HepG2 (cell line): ENCODE results near the gene ANTXR1. TPM values are rescaled to one million over a fixed set of nuclear protein-coding genes. Genes with fewer than 3 reads are reported as not detected.

Source experiments
- ATF1 ChIP-seq: IDR thresholded peaks from 2 replicates; pipeline ENCODE4 v1.6.1; 2016; ENCODE audit warnings: mild to moderate bottlenecking, control low read depth
- CBX1 ChIP-seq: IDR thresholded peaks from one replicate; pipeline ENCODE4 v1.6.1; 2016; ENCODE audit warnings: antibody characterized with exemption, low read depth
- CBX2 ChIP-seq, 2 experiments: fragments of 200-600 bp in 1 of 2; sonication (generic); formaldehyde crosslinking in 1 of 2; IDR thresholded peaks; 2 replicates each; pipeline versions ENCODE4 v1.7.0 to v1.8.1; 2018 to 2022; ENCODE audit warnings: low read depth in 2 of 2, low read length in 1 of 2, mild to moderate bottlenecking in 1 of 2, missing genetic modification reagents in 1 of 2
- CREM ChIP-seq, 2 experiments: sonication (generic) in 1 of 2; formaldehyde crosslinking in 1 of 2; IDR thresholded peaks; 2 replicates each; pipeline versions ENCODE4 v1.4.0 to v1.6.1; 2016 to 2020; ENCODE audit warnings: antibody characterized with exemption in 1 of 2, mild to moderate bottlenecking in 1 of 2, missing genetic modification reagents in 1 of 2
- DNMT1 ChIP-seq: sonication (generic); formaldehyde crosslinking; IDR thresholded peaks from 2 replicates; pipeline ENCODE4 v1.5.1; 2020; ENCODE audit warnings: mild to moderate bottlenecking, missing genetic modification reagents
- FLYWCH1 ChIP-seq: sonication (generic); formaldehyde crosslinking; IDR thresholded peaks from 2 replicates; pipeline ENCODE4 v1.8.1; 2023; ENCODE audit warnings: mild to moderate bottlenecking, missing genetic modification reagents
- HDAC2 ChIP-seq: sonication (generic); formaldehyde crosslinking; IDR thresholded peaks from 2 replicates; pipeline ENCODE4 v1.4.0; 2020; ENCODE audit warnings: missing genetic modification reagents
- ISL2 ChIP-seq: sonication (generic); formaldehyde crosslinking; IDR thresholded peaks from 2 replicates; pipeline ENCODE4 v1.5.0; 2020; ENCODE audit warnings: missing genetic modification reagents
- ISX ChIP-seq: sonication (generic); formaldehyde crosslinking; conservative IDR thresholded peaks from 2 replicates; pipeline ENCODE4 v1.5.0; 2020; ENCODE audit warnings: missing genetic modification reagents
- MAFF ChIP-seq: IDR thresholded peaks from 2 replicates; pipeline ENCODE4 v1.6.1; 2011; ENCODE audit warnings: low read depth, low read length, improper control_type of control experiment
- MYNN ChIP-seq: sonication (generic); formaldehyde crosslinking; IDR thresholded peaks from 2 replicates; pipeline ENCODE4 v1.4.0; 2020; ENCODE audit warnings: mild to moderate bottlenecking, low read depth, missing genetic modification reagents
- NKX3-1 ChIP-seq: sonication (generic); formaldehyde crosslinking; IDR thresholded peaks from 2 replicates; pipeline ENCODE4 v1.5.0; 2020; ENCODE audit warnings: missing genetic modification reagents
- RFX5 ChIP-seq: IDR thresholded peaks from 2 replicates; pipeline ENCODE4 v1.6.1; 2011; ENCODE audit warnings: low read depth, low read length, improper control_type of control experiment
- SSRP1 ChIP-seq: IDR thresholded peaks from 2 replicates; pipeline ENCODE4 v1.6.1; 2016; ENCODE audit warnings: control low read depth
- TBX3 ChIP-seq: fragments of 450-650 bp; IDR thresholded peaks from 2 replicates; pipeline ENCODE4 v1.6.1; 2017; ENCODE audit warnings: antibody characterized with exemption, mild to moderate bottlenecking, inconsistent platforms, borderline replicate concordance
- ZNF17 ChIP-seq: sonication (generic); formaldehyde crosslinking; IDR thresholded peaks from 2 replicates; pipeline ENCODE4 v1.5.0; 2020; ENCODE audit warnings: mild to moderate bottlenecking, missing genetic modification reagents
- ZNF20 ChIP-seq: sonication (generic); formaldehyde crosslinking; IDR thresholded peaks from 2 replicates; pipeline ENCODE4 v1.4.0; 2020; ENCODE audit warnings: mild to moderate bottlenecking, moderate library complexity, missing genetic modification reagents
- ZNF235 ChIP-seq: sonication (generic); formaldehyde crosslinking; IDR thresholded peaks from 2 replicates; pipeline ENCODE4 v1.8.1; 2023; ENCODE audit warnings: mild to moderate bottlenecking, missing genetic modification reagents, borderline replicate concordance
- ZNF282 ChIP-seq: fragments of 450-650 bp; IDR thresholded peaks from 2 replicates; pipeline ENCODE4 v1.6.1; 2018; ENCODE audit not compliant: partially characterized antibody
- ZNF891 ChIP-seq: sonication (generic); formaldehyde crosslinking; IDR thresholded peaks from 2 replicates; pipeline ENCODE4 v1.5.0; 2020; ENCODE audit warnings: mild to moderate bottlenecking, missing genetic modification reagents
- polyA plus RNA-seq, 8 experiments: library from polyadenylated mRNA; depleted of rRNA in 3 of 8; stranded (reverse) in 7 of 8; unstranded in 1 of 8; fragments of >200 nt; fragmentation: Illumina TruSeq in 4 of 8; extraction: Trizol in 4 of 8; gene quantifications; 2 replicates each; pipeline versions ENCODE4 v1.2.1 to v1.2.3, GENCODE V29; 2011 to 2016; ENCODE audit warnings: low read depth in 4 of 8, missing spikeins in 1 of 8, mixed read lengths in 1 of 8; ENCODE audit not compliant: insufficient read depth in 1 of 8
- total RNA-seq, 5 experiments: library from RNA; depleted of rRNA; stranded (reverse); fragments of >200 nt; fragmentation: Illumina TruSeq; extraction: Trizol; gene quantifications; 2 replicates each; pipeline ENCODE4 v1.2.3, GENCODE V29; 2016; ENCODE audit warnings: low read depth in 1 of 5
- TF ChIP-seq, protein P1 (sequence below): sonication (generic); formaldehyde crosslinking; IDR thresholded peaks from 2 replicates; pipeline ENCODE4 v1.4.0; 2020; ENCODE audit warnings: mild to moderate bottlenecking, missing genetic modification reagents
- TF ChIP-seq, protein P2 (sequence below): sonication (generic); formaldehyde crosslinking; IDR thresholded peaks from 2 replicates; pipeline ENCODE4 v1.9.0; 2021; ENCODE audit warnings: missing genetic modification reagents, borderline replicate concordance
- TF ChIP-seq, protein P3 (sequence below): sonication (generic); formaldehyde crosslinking; IDR thresholded peaks from 2 replicates; pipeline ENCODE4; 2020; ENCODE audit warnings: missing genetic modification reagents, mild to moderate bottlenecking, borderline replicate concordance
- TF ChIP-seq, protein P4 (sequence below): sonication (generic); formaldehyde crosslinking; IDR thresholded peaks from 2 replicates; pipeline ENCODE4 v1.4.0; 2020; ENCODE audit warnings: missing genetic modification reagents, borderline replicate concordance

Gene ANTXR1
- total and polyA plus RNA-seq, 2 of the 13 experiments (the other 11 are each of a cell fraction or from before 2014, with no cell fraction given) = 4.5 to 12.7 TPM

DNA sequence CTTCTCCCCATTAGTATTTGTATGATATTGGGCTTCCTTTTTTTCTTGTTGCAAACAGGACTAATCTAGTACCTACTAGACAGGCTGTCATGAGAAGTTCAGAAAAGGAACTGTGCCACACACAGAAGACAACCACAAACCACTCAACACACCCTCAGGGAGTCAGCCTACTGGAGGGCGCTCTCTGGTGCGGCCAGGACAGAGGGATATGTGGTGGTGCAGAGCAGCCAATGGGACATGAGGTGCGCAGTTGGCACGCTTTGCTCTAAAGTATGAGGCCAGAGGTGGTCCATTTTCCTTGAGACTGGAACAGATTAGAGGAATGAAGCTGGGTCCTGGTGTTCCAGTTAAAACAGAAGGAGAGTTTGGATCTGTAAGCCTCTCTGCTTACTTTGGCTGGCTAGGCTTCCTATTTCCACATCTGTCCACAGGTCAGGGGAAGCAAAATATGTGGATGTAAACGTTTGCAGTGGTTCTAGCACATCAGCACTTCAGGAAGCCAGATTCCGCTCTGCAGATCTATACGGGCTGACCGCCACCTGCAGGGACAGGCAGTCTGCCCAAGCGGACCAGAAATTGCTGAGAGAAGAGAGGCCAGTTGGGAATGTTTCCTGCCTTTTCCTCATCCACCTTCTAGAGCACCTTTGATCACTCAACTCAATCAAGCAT is 260.0 kb downstream of the ANTXR1 start (continued):
- TF ChIP-seq SSRP1 (CRISPR knock-in tag) = no peak
- no peak for TF ChIP-seq NKX3-1 (CRISPR knock-in tag)
- TF ChIP-seq, protein P1, sequence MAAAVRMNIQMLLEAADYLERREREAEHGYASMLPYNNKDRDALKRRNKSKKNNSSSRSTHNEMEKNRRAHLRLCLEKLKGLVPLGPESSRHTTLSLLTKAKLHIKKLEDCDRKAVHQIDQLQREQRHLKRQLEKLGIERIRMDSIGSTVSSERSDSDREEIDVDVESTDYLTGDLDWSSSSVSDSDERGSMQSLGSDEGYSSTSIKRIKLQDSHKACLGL (CRISPR knock-in tag) = no peak
- peak; percentile 41; the same call in 1 of the 2 replicates for TF ChIP-seq ISL2 (CRISPR knock-in tag)
- TF ChIP-seq CREM (IDR thresholded peaks at IDR 0.05) = no peak
- no peak for TF ChIP-seq CREM (CRISPR knock-in tag; IDR thresholded peaks at IDR 0.05)
- TF ChIP-seq ZNF20 (CRISPR knock-in tag) = no peak
- peak; percentile 61; the same call in 1 of the 2 replicates for TF ChIP-seq ZNF891 (CRISPR knock-in tag)
- TF ChIP-seq CBX2 (IDR thresholded peaks at IDR 0.05; ENCODE audit: low read depth, low read length) = no peak
- no peak for TF ChIP-seq CBX2 (CRISPR knock-in tag; IDR thresholded peaks at IDR 0.05; ENCODE audit: low read depth)
- TF ChIP-seq TBX3 = no peak
- TF ChIP-seq CBX1 = no peak
- TF ChIP-seq, protein P2, sequence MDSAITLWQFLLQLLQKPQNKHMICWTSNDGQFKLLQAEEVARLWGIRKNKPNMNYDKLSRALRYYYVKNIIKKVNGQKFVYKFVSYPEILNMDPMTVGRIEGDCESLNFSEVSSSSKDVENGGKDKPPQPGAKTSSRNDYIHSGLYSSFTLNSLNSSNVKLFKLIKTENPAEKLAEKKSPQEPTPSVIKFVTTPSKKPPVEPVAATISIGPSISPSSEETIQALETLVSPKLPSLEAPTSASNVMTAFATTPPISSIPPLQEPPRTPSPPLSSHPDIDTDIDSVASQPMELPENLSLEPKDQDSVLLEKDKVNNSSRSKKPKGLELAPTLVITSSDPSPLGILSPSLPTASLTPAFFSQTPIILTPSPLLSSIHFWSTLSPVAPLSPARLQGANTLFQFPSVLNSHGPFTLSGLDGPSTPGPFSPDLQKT (CRISPR knock-in tag) = no peak
- TF ChIP-seq, protein P3, sequence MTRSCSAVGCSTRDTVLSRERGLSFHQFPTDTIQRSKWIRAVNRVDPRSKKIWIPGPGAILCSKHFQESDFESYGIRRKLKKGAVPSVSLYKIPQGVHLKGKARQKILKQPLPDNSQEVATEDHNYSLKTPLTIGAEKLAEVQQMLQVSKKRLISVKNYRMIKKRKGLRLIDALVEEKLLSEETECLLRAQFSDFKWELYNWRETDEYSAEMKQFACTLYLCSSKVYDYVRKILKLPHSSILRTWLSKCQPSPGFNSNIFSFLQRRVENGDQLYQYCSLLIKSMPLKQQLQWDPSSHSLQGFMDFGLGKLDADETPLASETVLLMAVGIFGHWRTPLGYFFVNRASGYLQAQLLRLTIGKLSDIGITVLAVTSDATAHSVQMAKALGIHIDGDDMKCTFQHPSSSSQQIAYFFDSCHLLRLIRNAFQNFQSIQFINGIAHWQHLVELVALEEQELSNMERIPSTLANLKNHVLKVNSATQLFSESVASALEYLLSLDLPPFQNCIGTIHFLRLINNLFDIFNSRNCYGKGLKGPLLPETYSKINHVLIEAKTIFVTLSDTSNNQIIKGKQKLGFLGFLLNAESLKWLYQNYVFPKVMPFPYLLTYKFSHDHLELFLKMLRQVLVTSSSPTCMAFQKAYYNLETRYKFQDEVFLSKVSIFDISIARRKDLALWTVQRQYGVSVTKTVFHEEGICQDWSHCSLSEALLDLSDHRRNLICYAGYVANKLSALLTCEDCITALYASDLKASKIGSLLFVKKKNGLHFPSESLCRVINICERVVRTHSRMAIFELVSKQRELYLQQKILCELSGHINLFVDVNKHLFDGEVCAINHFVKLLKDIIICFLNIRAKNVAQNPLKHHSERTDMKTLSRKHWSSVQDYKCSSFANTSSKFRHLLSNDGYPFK = peak; percentile 24; the same call in 1 of the 2 replicates
- no peak for TF ChIP-seq ISX (CRISPR knock-in tag)
- TF ChIP-seq ZNF17 (CRISPR knock-in tag) = no peak
- no peak for TF ChIP-seq DNMT1 (CRISPR knock-in tag)
- TF ChIP-seq FLYWCH1 (CRISPR knock-in tag) = no peak
- TF ChIP-seq MYNN (CRISPR knock-in tag) = no peak
- peak; percentile 86; the same call in 1 of the 2 replicates for TF ChIP-seq HDAC2 (CRISPR knock-in tag)
- TF ChIP-seq, protein P4, sequence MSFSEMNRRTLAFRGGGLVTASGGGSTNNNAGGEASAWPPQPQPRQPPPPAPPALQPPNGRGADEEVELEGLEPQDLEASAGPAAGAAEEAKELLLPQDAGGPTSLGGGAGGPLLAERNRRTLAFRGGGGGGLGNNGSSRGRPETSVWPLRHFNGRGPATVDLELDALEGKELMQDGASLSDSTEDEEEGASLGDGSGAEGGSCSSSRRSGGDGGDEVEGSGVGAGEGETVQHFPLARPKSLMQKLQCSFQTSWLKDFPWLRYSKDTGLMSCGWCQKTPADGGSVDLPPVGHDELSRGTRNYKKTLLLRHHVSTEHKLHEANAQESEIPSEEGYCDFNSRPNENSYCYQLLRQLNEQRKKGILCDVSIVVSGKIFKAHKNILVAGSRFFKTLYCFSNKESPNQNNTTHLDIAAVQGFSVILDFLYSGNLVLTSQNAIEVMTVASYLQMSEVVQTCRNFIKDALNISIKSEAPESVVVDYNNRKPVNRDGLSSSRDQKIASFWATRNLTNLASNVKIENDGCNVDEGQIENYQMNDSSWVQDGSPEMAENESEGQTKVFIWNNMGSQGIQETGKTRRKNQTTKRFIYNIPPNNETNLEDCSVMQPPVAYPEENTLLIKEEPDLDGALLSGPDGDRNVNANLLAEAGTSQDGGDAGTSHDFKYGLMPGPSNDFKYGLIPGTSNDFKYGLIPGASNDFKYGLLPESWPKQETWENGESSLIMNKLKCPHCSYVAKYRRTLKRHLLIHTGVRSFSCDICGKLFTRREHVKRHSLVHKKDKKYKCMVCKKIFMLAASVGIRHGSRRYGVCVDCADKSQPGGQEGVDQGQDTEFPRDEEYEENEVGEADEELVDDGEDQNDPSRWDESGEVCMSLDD (CRISPR knock-in tag) = no peak
- peak; percentile 61 for TF ChIP-seq MAFF
- no peak for TF ChIP-seq RFX5
- no peak for TF ChIP-seq ATF1 (CRISPR knock-in tag)
- no peak for TF ChIP-seq ZNF235 (CRISPR knock-in tag)
- TF ChIP-seq ZNF282 = no peak
